ENCODE measurements around the gene RRAGD.
"Not testable (repeated sequence)": the region's sequence is repeated elsewhere in the genome, so short reads cannot be mapped to it uniquely, and the experiment has no call there.

The RRAGD gene

GRCh38 chr6:89411145-89412070, 665 bp downstream of the RRAGD start:
- DNase-seq = peak; percentile 7 to 37

- DNase-seq = no peak
These were observed 1.3 kb downstream of the RRAGD start for GRCh38 chr6:89410788-89411144.

GRCh38 chr6:89410231-89410761, 1.8 kb downstream of the RRAGD start:
- DNase-seq = no peak

GRCh38 chr6:89409461-89410035, 2.5 kb downstream of the RRAGD start:
- DNase-seq = no peak

- DNase-seq = no peak
These were observed 5.9 kb downstream of the RRAGD start for GRCh38 chr6:89406141-89406540.

GRCh38 chr6:89404512-89404911, 7.6 kb downstream of the RRAGD start:
- no peak for DNase-seq

GRCh38 chr6:89402776-89403175, 9.3 kb downstream of the RRAGD start:
- no peak for DNase-seq

GRCh38 chr6:89400912-89401399, 11.1 kb downstream of the RRAGD start:
- DNase-seq = no peak

- DNase-seq = no peak
These were observed 12.0 kb downstream of the RRAGD start for GRCh38 chr6:89400050-89400449.

GRCh38 chr6:89398762-89399525, 13.1 kb downstream of the RRAGD start:
- DNase-seq = no peak

- DNase-seq = not testable (repeated sequence)
These were observed 14.2 kb downstream of the RRAGD start for GRCh38 chr6:89397884-89398283.

- DNase-seq = no peak
These were observed 18.4 kb downstream of the RRAGD start for GRCh38 chr6:89393659-89394058.

GRCh38 chr6:89392823-89393222, 19.2 kb downstream of the RRAGD start:
- DNase-seq = no peak

GRCh38 chr6:89388846-89389245, 23.2 kb downstream of the RRAGD start:
- DNase-seq = no peak

- no peak for DNase-seq
These were observed 24.4 kb downstream of the RRAGD start for GRCh38 chr6:89387516-89388201.

- DNase-seq = no peak
These were observed 25.1 kb downstream of the RRAGD start for GRCh38 chr6:89386917-89387491.

- DNase-seq = no peak
These were observed 26.2 kb downstream of the RRAGD start for GRCh38 chr6:89385846-89386245.

GRCh38 chr6:89385156-89385667, 26.9 kb downstream of the RRAGD start:
- DNase-seq = no peak

- no peak for DNase-seq
These were observed 31.0 kb downstream of the RRAGD start for GRCh38 chr6:89381031-89381430.

GRCh38 chr6:89379281-89379680, 32.8 kb downstream of the RRAGD start:
- no peak for DNase-seq

- DNase-seq = no peak
These were observed 33.4 kb downstream of the RRAGD start for GRCh38 chr6:89378628-89379027.
